H9 (cell line): ENCODE results near the gene ETV6. TPM values are rescaled to one million over a fixed set of nuclear protein-coding genes. Genes with fewer than 3 reads are reported as not detected.
A peak's percentile ranks its signal among the peaks of the same experiment; 100 is the strongest.

Source experiments
- DNase-seq: peaks from one replicate; pipeline ENCODE4 v3.0.0-alpha.2; 2017
- H2AFZ ChIP-seq: one replicate; pipeline ENCODE4 v1.6.1; 2013; ENCODE audit warnings: mild to moderate bottlenecking, low read length, control low read depth, moderate library complexity
- H2AK5ac ChIP-seq: 2 replicates; pipeline ENCODE4 v1.6.1; 2013; ENCODE audit warnings: low read length, control low read depth, mixed read lengths; ENCODE audit not compliant: insufficient read length
- H2BK120ac ChIP-seq: one replicate; pipeline ENCODE4 v1.6.1; 2013; ENCODE audit warnings: low read depth, mild to moderate bottlenecking, low read length, control low read depth, inconsistent platforms; ENCODE audit not compliant: poor library complexity, severe bottlenecking
- H2BK12ac ChIP-seq: 2 replicates; pipeline ENCODE4 v1.6.1; 2013; ENCODE audit warnings: low read length, control low read depth, mixed read lengths, low read depth; ENCODE audit not compliant: insufficient read length
- H2BK15ac ChIP-seq: 2 replicates; pipeline ENCODE4 v1.6.1; 2013; ENCODE audit warnings: low read depth, low read length, control low read depth
- H2BK20ac ChIP-seq: one replicate; pipeline ENCODE4 v1.6.1; 2013; ENCODE audit warnings: low read depth, mild to moderate bottlenecking, low read length, control low read depth, inconsistent platforms; ENCODE audit not compliant: poor library complexity, severe bottlenecking
- H2BK5ac ChIP-seq: 2 replicates; pipeline ENCODE4 v1.6.1; 2013; ENCODE audit warnings: low read length, control low read depth, mixed read lengths; ENCODE audit not compliant: insufficient read length
- H3K14ac ChIP-seq: 2 replicates; pipeline ENCODE4 v1.6.1; 2013; ENCODE audit warnings: low read length, control low read depth; ENCODE audit not compliant: insufficient read depth
- H3K18ac ChIP-seq: 2 replicates; pipeline ENCODE4 v1.6.1; 2013; ENCODE audit warnings: low read depth, mild to moderate bottlenecking, mixed read lengths, low read length, control low read depth; ENCODE audit not compliant: insufficient read length
- H3K23ac ChIP-seq: 2 replicates; pipeline ENCODE4 v1.6.1; 2013; ENCODE audit warnings: low read length, control low read depth, mixed read lengths, low read depth; ENCODE audit not compliant: insufficient read length
- H3K23me2 ChIP-seq: 2 replicates; pipeline ENCODE4 v1.6.1; 2013; ENCODE audit warnings: low read depth, mild to moderate bottlenecking, mixed read lengths, low read length, control low read depth; ENCODE audit not compliant: insufficient read length, poor library complexity, severe bottlenecking
- H3K27ac ChIP-seq: 2 replicates; pipeline ENCODE4 v1.5.1; 2013; ENCODE audit warnings: low read length, control low read depth, mixed read lengths, low read depth; ENCODE audit not compliant: insufficient read length
- H3K27me3 ChIP-seq: 2 replicates; pipeline ENCODE4 v1.6.1; 2013; ENCODE audit warnings: low read length, control low read depth, inconsistent platforms; ENCODE audit not compliant: insufficient read depth
- H3K4ac ChIP-seq: 2 replicates; pipeline ENCODE4 v1.6.1; 2013; ENCODE audit warnings: low read depth, mild to moderate bottlenecking, control low read depth, inconsistent platforms, low read length, moderate library complexity
- H3K4me1 ChIP-seq: 2 replicates; pipeline ENCODE4 v1.6.1; 2013; ENCODE audit warnings: low read length, control low read depth, inconsistent platforms; ENCODE audit not compliant: insufficient read depth
- H3K4me2 ChIP-seq: 2 replicates; pipeline ENCODE4 v1.6.1; 2013; ENCODE audit warnings: low read length, control low read depth, mixed read lengths; ENCODE audit not compliant: insufficient read length, insufficient read depth
- H3K56ac ChIP-seq: 2 replicates; pipeline ENCODE4 v1.6.1; 2013; ENCODE audit warnings: low read depth, mild to moderate bottlenecking, mixed read lengths, low read length, control low read depth; ENCODE audit not compliant: insufficient read length
- H3K79me1 ChIP-seq: 2 replicates; pipeline ENCODE4 v1.6.1; 2013; ENCODE audit warnings: low read depth, mild to moderate bottlenecking, moderate library complexity, low read length, control low read depth, inconsistent platforms; ENCODE audit not compliant: insufficient read depth, poor library complexity, severe bottlenecking
- H3K79me2 ChIP-seq: 2 replicates; pipeline ENCODE4 v1.6.1; 2013; ENCODE audit warnings: low read length, control low read depth, inconsistent platforms; ENCODE audit not compliant: insufficient read depth
- H3K9ac ChIP-seq: 2 replicates; pipeline ENCODE4 v1.6.1; 2013; ENCODE audit warnings: low read length, control low read depth, mixed read lengths; ENCODE audit not compliant: insufficient read length; ENCODE audit errors: extremely low read depth
- H3K9me3 ChIP-seq: one replicate; pipeline ENCODE4 v1.6.1; 2013; ENCODE audit warnings: low read depth, low read length, inconsistent platforms; ENCODE audit not compliant: control insufficient read depth
- H3T11ph ChIP-seq: one replicate; pipeline ENCODE4 v1.6.1; 2013; ENCODE audit warnings: mild to moderate bottlenecking, low read length, control low read depth, inconsistent platforms
- H4K20me1 ChIP-seq: one replicate; pipeline ENCODE4 v1.6.1; 2013; ENCODE audit not compliant: control insufficient read depth, insufficient read length, insufficient read depth
- H4K5ac ChIP-seq: 2 replicates; pipeline ENCODE4 v1.6.1; 2013; ENCODE audit warnings: low read depth, mild to moderate bottlenecking, mixed read lengths, low read length, control low read depth; ENCODE audit not compliant: insufficient read length
- H4K8ac ChIP-seq: replicated peaks from 2 replicates; pipeline ENCODE4 v1.6.1; 2013; ENCODE audit warnings: low read length, control low read depth, mixed read lengths, low read depth; ENCODE audit not compliant: insufficient read length
- H4K91ac ChIP-seq: 2 replicates; pipeline ENCODE4 v1.6.1; 2013; ENCODE audit warnings: low read depth, mild to moderate bottlenecking, moderate library complexity, mixed read lengths, low read length, control low read depth; ENCODE audit not compliant: insufficient read length
- H3K27ac Mint-ChIP-seq, 3 experiments: 2 replicates in 2 of 3; 3 replicates in 1 of 3; pipeline ENCODE4 v1.8.0; 2020 to 2021; ENCODE audit warnings: mixed read lengths in 3 of 3, mild to moderate bottlenecking in 1 of 3, moderate library complexity in 1 of 3
- H3K27me3 Mint-ChIP-seq: 2 replicates; pipeline ENCODE4 v1.8.0; 2021; ENCODE audit warnings: low read depth, mild to moderate bottlenecking, moderate library complexity, mixed read lengths
- H3K36me3 Mint-ChIP-seq, 3 experiments: 2 replicates in 2 of 3; 3 replicates in 1 of 3; pipeline ENCODE4 v1.8.0; 2020 to 2021; ENCODE audit warnings: low read depth in 3 of 3, mixed read lengths in 3 of 3; ENCODE audit not compliant: insufficient read depth in 1 of 3
- H3K4me1 Mint-ChIP-seq, 2 experiments: 2 replicates each; pipeline ENCODE4 v1.8.0; 2020; ENCODE audit warnings: mixed read lengths in 2 of 2
- H3K4me3 Mint-ChIP-seq, 2 experiments: 2 replicates in 1 of 2; 3 replicates in 1 of 2; pipeline ENCODE4 v1.8.0; 2020 to 2021; ENCODE audit warnings: mild to moderate bottlenecking in 2 of 2, mixed read lengths in 2 of 2, moderate library complexity in 1 of 2
- H3K9me3 Mint-ChIP-seq, 2 experiments: 2 replicates in 1 of 2; 3 replicates in 1 of 2; pipeline ENCODE4 v1.8.0; 2020; ENCODE audit warnings: mild to moderate bottlenecking in 2 of 2, mixed read lengths in 2 of 2, moderate library complexity in 1 of 2
- CTCF ChIP-seq: fragments of 200-600 bp; sonication (generic); conservative IDR thresholded peaks from 3 replicates; pipeline ENCODE4 v1.8.0; 2021; ENCODE audit warnings: antibody characterized with exemption, mild to moderate bottlenecking
- WGBS: extraction: QIAGEN DNeasy Blood & Tissue Kit; methylation state at CpG from one replicate; pipeline ENCODE4 v1.1.7; 2013; ENCODE audit warnings: missing lambda C conversion rate, low lambda C conversion rate, mixed read lengths; ENCODE audit not compliant: insufficient read length; ENCODE audit errors: extremely low coverage; 5-methylcytosine and 5-hydroxymethylcytosine counted together
- total RNA-seq: library from RNA; stranded (reverse); gene quantifications from 2 replicates; pipeline ENCODE4 v1.2.1, GENCODE V29; 2021

ETV6 gene
- total RNA-seq, 1 experiment from 2014 or later = 28.7 TPM

GRCh38 chr12:11795192-11795912 is 145.9 kb downstream of the ETV6 start:
- Histone ChIP-seq H3K56ac (no peak overlapping the region), H3K9me3 (no peaks in the 10 kb centered on the region), H3T11ph (no peak overlapping the region), H3K79me2 (no peaks in the 10 kb centered on the region), H3K14ac (no peak overlapping the region), H2AFZ (no peak overlapping the region), H3K27ac (no peak overlapping the region), H3K4me1 (peaks cover 6% of the 10 kb centered on the region), H3K23me2 (no peaks in the 10 kb centered on the region), H3K4ac (no peak overlapping the region), H2BK20ac (no peak overlapping the region), H3K18ac (no peak overlapping the region), H3K27me3 (no peaks in the 10 kb centered on the region), H4K91ac (no peak overlapping the region), H4K5ac (no peak overlapping the region), H2BK120ac (no peak overlapping the region), H2AK5ac (no peak overlapping the region), H2BK15ac (no peak overlapping the region), H3K79me1 (no peaks in the 10 kb centered on the region), H2BK12ac (no peak overlapping the region), H2BK5ac (no peak overlapping the region), H4K20me1 (no peaks in the 10 kb centered on the region), H4K8ac (no peak overlapping the region), H3K9ac (no peak overlapping the region), H3K23ac (no peak overlapping the region), H3K4me2 (no peak overlapping the region)
- H3K4me1 Mint-ChIP-seq = peaks cover 18 to 27% of the 10 kb centered on the region in 2 experiments
- no peaks in the 10 kb centered on the region for H3K9me3 Mint-ChIP-seq
- peak overlapping the region in 1 of 3 experiments; percentile 3; a peak in 2 of 7 replicates for H3K27ac Mint-ChIP-seq
- no peak for DNase-seq
- TF ChIP-seq CTCF = no peak
- H3K36me3 Mint-ChIP-seq = peaks cover 0 to 7% (median 1%) of the 10 kb centered on the region in 3 experiments; a peak in 5 of 7 replicates
- no CpG with 5 or more reads among the region's 8 CpGs for WGBS
- H3K4me3 Mint-ChIP-seq = no peak overlapping the region
- no peaks in the 10 kb centered on the region for H3K27me3 Mint-ChIP-seq
